Spleen (tissue), 11 donors: Measurements from ENCODE around the gene INKA1. TPM values are rescaled to one million over a fixed set of nuclear protein-coding genes. Genes with fewer than 3 reads are reported as not detected.

Source experiments
- DNase-seq: peaks from one replicate; pipeline ENCODE4 v3.0.0-alpha.2; 2020
- H3K27ac ChIP-seq, 8 donors: fragments of 200-600 bp; sonication (generic) in 7 of 8; 1 replicate in 4 of 8; 2 replicates in 4 of 8; pipeline versions ENCODE4 v1.5.0 to v1.8.0; 2016 to 2021; ENCODE audit warnings: inconsistent platforms in 4 of 8, mild to moderate bottlenecking in 4 of 8, moderate library complexity in 1 of 8
- H3K27me3 ChIP-seq, 7 donors: fragments of 200-600 bp; sonication (generic) in 6 of 7; replicated peaks in 1 of 7; 1 replicate in 4 of 7; 2 replicates in 3 of 7; pipeline versions ENCODE4 v1.5.0 to v1.8.0; 2016 to 2021; ENCODE audit warnings: inconsistent platforms in 3 of 7, mild to moderate bottlenecking in 1 of 7
- H3K36me3 ChIP-seq, 6 donors: fragments of 200-600 bp; sonication (generic) in 5 of 6; 1 replicate in 4 of 6; 2 replicates in 2 of 6; pipeline versions ENCODE4 v1.5.0 to v1.8.0; 2016 to 2021; ENCODE audit warnings: inconsistent platforms in 2 of 6
- H3K4me1 ChIP-seq, 6 donors: fragments of 200-600 bp; sonication (generic) in 5 of 6; 1 replicate in 3 of 6; 2 replicates in 3 of 6; pipeline versions ENCODE4 v1.5.0 to v1.8.0; 2016 to 2021; ENCODE audit warnings: inconsistent platforms in 3 of 6
- H3K4me3 ChIP-seq, 8 donors: fragments of 200-600 bp; sonication (generic) in 7 of 8; 1 replicate in 4 of 8; 2 replicates in 4 of 8; pipeline versions ENCODE4 v1.5.0 to v1.8.0; 2016 to 2021; ENCODE audit warnings: inconsistent platforms in 4 of 8, mild to moderate bottlenecking in 4 of 8, moderate library complexity in 2 of 8
- H3K9me3 ChIP-seq, 8 donors: fragments of 200-600 bp; sonication (generic) in 7 of 8; 1 replicate in 4 of 8; 2 replicates in 4 of 8; pipeline versions ENCODE4 v1.5.0 to v1.8.0; 2016 to 2021; ENCODE audit warnings: inconsistent platforms in 4 of 8
- POLR2A ChIP-seq, 3 donors: fragments of 450-650 bp; IDR thresholded peaks; one replicate each; pipeline ENCODE4 v1.5.1; 2017; ENCODE audit warnings: antibody characterized with exemption in 3 of 3, mild to moderate bottlenecking in 1 of 3
- POLR2AphosphoS5 ChIP-seq, 3 donors: sonication (generic); formaldehyde crosslinking; IDR thresholded peaks; one replicate each; pipeline ENCODE4 v1.5.1; 2017; ENCODE audit warnings: antibody characterized with exemption in 3 of 3
- WGBS, 5 donors: extraction: QIAGEN DNeasy Blood & Tissue Kit in 3 of 5; methylation state at CpG; one replicate each; pipeline versions ENCODE4 v1.1.5 to v1.1.7; 2013 to 2018; 5-methylcytosine and 5-hydroxymethylcytosine counted together
- intact Hi-C: fragments of 100-400 bp; cut with DNase I; formaldehyde crosslinking; loops from one replicate; pipeline ENCODE4 v1.15.0; 2023; ENCODE audit warnings: low total_unique reads
- polyA plus RNA-seq, 3 donors: library from polyadenylated mRNA; stranded (reverse); fragments of 200-250 nt; gene quantifications; one replicate each; pipeline ENCODE4 v1.2.1, GENCODE V29; 2013
- total RNA-seq, 7 donors: library from RNA; depleted of rRNA in 3 of 7; stranded (reverse); fragments of >200 nt in 3 of 7; fragmentation: NEBNext Ultra II Directional in 4 of 7; extraction: Animal tissue kit (Norgen Biotek cat#: 25700) in 4 of 7; gene quantifications; one replicate each; pipeline versions ENCODE4 v1.1.0 to v1.2.1, GENCODE V29; 2016 to 2021
- TF ChIP-seq, protein P1 (sequence below), 11 experiments: fragments of 200-600 bp in 7 of 11; fragments of 450-650 bp in 4 of 11; sonication (generic) in 4 of 11; IDR thresholded peaks in 8 of 11; conservative IDR thresholded peaks in 3 of 11; 1 replicate in 7 of 11; 2 replicates in 4 of 11; pipeline versions ENCODE4 v1.4.0 to v1.8.0; 2016 to 2021; ENCODE audit warnings: antibody characterized with exemption in 11 of 11, inconsistent platforms in 4 of 11, mild to moderate bottlenecking in 1 of 11
- donor health status: healthy with polysubstance abuse.
- donor health status: DM: no; HTN: no; CAD: no; lungs with moderate emphysema.
- donor health status: DM: no; HTN: no; CAD: no.
- donor health status: Bipolar disorder and iron deficiency.
- donor health status: healthy.
- donor health status: DM: no; HTN: no; CAD: no.
- donor health status: DM: yes; HTN: yes; CAD: no.

INKA1 gene
- total and polyA plus RNA-seq, 10 donors: 2.8 to 30.6 (median 13.2) TPM

DNA sequence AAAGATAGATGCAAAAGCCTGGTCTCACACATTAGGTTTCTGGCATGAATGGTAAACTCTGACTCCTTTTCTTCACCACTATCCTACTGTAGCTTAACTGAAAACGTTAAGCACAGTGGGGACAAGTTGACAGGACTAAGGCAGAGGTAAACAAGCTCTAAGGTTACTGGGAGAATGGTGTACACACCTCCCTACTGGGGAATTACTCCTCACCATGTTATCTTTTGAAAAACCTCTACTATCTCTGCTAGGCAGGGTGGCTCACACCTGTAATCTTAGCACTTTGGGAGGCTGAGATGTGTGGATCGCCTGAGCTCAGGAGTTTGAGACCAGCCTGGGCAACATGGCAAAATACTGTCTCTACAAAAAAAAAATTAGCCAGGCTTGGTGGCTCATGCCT is 45.9 kb upstream of the INKA1 start:
- peaks cover 0 to 75% (median 23%) of the 10 kb centered on the region in 6 donors for H3K4me1 ChIP-seq
- intact Hi-C loops: no loop called here
- WGBS, 5 donors: 76 to 87% (median 83%) methylated on average over 2 of the region's 2 CpGs
- no peaks in the 10 kb centered on the region for H3K27me3 ChIP-seq
- no peak overlapping the region for H3K27ac ChIP-seq
- no peak for DNase-seq
- TF ChIP-seq, protein P1, sequence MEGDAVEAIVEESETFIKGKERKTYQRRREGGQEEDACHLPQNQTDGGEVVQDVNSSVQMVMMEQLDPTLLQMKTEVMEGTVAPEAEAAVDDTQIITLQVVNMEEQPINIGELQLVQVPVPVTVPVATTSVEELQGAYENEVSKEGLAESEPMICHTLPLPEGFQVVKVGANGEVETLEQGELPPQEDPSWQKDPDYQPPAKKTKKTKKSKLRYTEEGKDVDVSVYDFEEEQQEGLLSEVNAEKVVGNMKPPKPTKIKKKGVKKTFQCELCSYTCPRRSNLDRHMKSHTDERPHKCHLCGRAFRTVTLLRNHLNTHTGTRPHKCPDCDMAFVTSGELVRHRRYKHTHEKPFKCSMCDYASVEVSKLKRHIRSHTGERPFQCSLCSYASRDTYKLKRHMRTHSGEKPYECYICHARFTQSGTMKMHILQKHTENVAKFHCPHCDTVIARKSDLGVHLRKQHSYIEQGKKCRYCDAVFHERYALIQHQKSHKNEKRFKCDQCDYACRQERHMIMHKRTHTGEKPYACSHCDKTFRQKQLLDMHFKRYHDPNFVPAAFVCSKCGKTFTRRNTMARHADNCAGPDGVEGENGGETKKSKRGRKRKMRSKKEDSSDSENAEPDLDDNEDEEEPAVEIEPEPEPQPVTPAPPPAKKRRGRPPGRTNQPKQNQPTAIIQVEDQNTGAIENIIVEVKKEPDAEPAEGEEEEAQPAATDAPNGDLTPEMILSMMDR (IDR thresholded peaks at IDR 0.05 in 8 of 11, conservative IDR thresholded peaks at IDR 0.05 in 3 of 11): no peak
- TF ChIP-seq POLR2AphosphoS5 (IDR thresholded peaks at IDR 0.05) (no peak), POLR2A (IDR thresholded peaks at IDR 0.05) (no peak)
- H3K4me3 ChIP-seq: no peak overlapping the region
- no peaks in the 10 kb centered on the region for H3K9me3 ChIP-seq
- H3K36me3 ChIP-seq: peaks cover 0 to 18% (median 0%) of the 10 kb centered on the region in 6 donors

DNA sequence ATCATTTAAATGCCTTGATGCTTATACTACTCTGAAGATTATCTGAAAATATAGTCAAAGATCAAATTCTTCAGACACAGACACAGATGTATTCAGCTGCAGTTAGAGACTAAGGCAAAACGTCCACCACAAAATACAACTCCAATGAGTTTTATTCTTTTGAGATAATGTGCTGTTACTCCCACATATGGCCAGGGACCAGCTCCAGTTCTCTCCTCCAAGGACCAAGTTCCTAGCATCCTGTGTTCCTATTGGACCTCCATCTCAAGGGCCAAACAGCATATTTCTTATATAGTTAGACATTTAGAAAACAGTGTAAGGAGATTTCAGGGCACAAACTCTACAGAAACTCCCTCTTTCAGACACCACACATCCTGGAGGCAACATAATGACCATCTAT is 43.8 kb upstream of the INKA1 start:
- no peaks in the 10 kb centered on the region for H3K9me3 ChIP-seq
- no peaks in the 10 kb centered on the region for H3K27me3 ChIP-seq
- no peak overlapping the region for H3K27ac ChIP-seq
- peaks cover 0 to 36% (median 3%) of the 10 kb centered on the region in 6 donors for H3K36me3 ChIP-seq
- no peak overlapping the region for H3K4me3 ChIP-seq
- H3K4me1 ChIP-seq: peaks cover 0 to 77% (median 17%) of the 10 kb centered on the region in 6 donors
- DNase-seq: no peak
- intact Hi-C loops: no loop called here
- 32 to 71% (median 59%) methylated on average over 1 of the region's 1 CpG for WGBS, 5 donors
- TF ChIP-seq POLR2A (IDR thresholded peaks at IDR 0.05) (no peak), POLR2AphosphoS5 (IDR thresholded peaks at IDR 0.05) (no peak)
- TF ChIP-seq, protein P1 (IDR thresholded peaks at IDR 0.05 in 8 of 11, conservative IDR thresholded peaks at IDR 0.05 in 3 of 11): no peak

DNA sequence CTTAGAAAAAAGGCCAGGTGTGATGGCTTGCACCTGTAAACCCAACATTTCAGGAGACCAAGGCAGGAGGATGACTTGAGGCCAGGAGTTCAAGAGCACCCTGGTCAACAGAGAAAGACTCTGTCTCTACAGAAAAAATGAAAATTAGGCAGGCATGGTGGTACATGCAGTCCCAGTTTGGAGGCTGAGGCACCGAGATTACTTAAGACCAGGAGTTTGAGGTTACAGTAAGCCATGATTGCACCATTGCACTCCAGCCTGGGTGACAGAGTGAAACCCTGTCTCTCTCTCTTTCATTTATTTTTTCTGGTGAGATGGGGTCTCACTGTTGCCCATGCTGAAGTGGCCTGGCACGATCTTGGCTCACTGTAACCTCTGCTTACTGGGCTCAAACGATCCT is 41.4 kb upstream of the INKA1 start:
- Histone ChIP-seq H3K27ac (no peak overlapping the region), H3K4me1 (peaks cover 0 to 59% (median 6%) of the 10 kb centered on the region in 6 donors), H3K27me3 (no peaks in the 10 kb centered on the region), H3K4me3 (no peak overlapping the region), H3K9me3 (no peaks in the 10 kb centered on the region), H3K36me3 (peaks cover 0 to 49% (median 3%) of the 10 kb centered on the region in 6 donors)
- TF ChIP-seq, protein P1 (IDR thresholded peaks at IDR 0.05 in 8 of 11, conservative IDR thresholded peaks at IDR 0.05 in 3 of 11): no peak
- no peak for TF ChIP-seq POLR2AphosphoS5 (IDR thresholded peaks at IDR 0.05)
- no peak for TF ChIP-seq POLR2A (IDR thresholded peaks at IDR 0.05)
- DNase-seq: no peak
- 56 to 89% (median 75%) methylated on average over 3 of the region's 3 CpGs for WGBS, 5 donors
- intact Hi-C loops: no loop called here

DNA sequence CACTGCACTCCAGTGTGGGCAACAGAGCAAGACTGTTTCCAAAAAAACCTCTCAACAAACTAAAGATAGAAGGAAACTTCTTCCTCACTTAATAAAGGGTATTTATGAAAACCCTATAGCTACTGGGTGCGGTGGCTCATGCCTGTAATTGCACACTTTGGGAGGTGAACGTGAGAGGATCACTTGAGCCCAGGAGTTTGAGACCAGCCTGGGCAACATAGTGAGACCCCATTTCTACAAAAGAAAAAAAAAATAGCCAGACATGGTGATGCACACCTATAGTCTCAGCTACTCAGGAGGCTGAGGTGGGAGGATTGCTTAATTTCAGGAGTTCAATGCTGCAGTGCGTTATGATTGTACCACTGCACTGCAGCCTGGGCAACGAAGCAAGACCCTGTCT is 39.1 kb upstream of the INKA1 start:
- DNase-seq: no peak
- intact Hi-C loops: no loop called here
- TF ChIP-seq POLR2AphosphoS5 (IDR thresholded peaks at IDR 0.05): no peak
- TF ChIP-seq, protein P1 (IDR thresholded peaks at IDR 0.05 in 8 of 11, conservative IDR thresholded peaks at IDR 0.05 in 3 of 11): no peak
- TF ChIP-seq POLR2A (IDR thresholded peaks at IDR 0.05): no peak
- no peaks in the 10 kb centered on the region for H3K27me3 ChIP-seq
- 94 to 99% (median 97%) methylated on average over 4 of the region's 4 CpGs for WGBS, 5 donors
- peaks cover 0 to 57% (median 5%) of the 10 kb centered on the region in 6 donors for H3K36me3 ChIP-seq
- no peaks in the 10 kb centered on the region for H3K9me3 ChIP-seq
- peaks cover 0 to 43% (median 6%) of the 10 kb centered on the region in 6 donors for H3K4me1 ChIP-seq
- no peak overlapping the region for H3K27ac ChIP-seq
- H3K4me3 ChIP-seq: no peak overlapping the region
